NAMALWA (cell line): ENCODE results near the gene DPEP3.
"Not testable (repeated sequence)": the region's sequence is repeated elsewhere in the genome, so short reads cannot be mapped to it uniquely, and the experiment has no call there.

Experiments
- DNase-seq: peaks from one replicate; pipeline ENCODE4 v3.0.0-alpha.2; 2015; ENCODE audit warnings: low spot score

DPEP3 gene, protein sequence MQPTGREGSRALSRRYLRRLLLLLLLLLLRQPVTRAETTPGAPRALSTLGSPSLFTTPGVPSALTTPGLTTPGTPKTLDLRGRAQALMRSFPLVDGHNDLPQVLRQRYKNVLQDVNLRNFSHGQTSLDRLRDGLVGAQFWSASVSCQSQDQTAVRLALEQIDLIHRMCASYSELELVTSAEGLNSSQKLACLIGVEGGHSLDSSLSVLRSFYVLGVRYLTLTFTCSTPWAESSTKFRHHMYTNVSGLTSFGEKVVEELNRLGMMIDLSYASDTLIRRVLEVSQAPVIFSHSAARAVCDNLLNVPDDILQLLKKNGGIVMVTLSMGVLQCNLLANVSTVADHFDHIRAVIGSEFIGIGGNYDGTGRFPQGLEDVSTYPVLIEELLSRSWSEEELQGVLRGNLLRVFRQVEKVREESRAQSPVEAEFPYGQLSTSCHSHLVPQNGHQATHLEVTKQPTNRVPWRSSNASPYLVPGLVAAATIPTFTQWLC

DNA sequence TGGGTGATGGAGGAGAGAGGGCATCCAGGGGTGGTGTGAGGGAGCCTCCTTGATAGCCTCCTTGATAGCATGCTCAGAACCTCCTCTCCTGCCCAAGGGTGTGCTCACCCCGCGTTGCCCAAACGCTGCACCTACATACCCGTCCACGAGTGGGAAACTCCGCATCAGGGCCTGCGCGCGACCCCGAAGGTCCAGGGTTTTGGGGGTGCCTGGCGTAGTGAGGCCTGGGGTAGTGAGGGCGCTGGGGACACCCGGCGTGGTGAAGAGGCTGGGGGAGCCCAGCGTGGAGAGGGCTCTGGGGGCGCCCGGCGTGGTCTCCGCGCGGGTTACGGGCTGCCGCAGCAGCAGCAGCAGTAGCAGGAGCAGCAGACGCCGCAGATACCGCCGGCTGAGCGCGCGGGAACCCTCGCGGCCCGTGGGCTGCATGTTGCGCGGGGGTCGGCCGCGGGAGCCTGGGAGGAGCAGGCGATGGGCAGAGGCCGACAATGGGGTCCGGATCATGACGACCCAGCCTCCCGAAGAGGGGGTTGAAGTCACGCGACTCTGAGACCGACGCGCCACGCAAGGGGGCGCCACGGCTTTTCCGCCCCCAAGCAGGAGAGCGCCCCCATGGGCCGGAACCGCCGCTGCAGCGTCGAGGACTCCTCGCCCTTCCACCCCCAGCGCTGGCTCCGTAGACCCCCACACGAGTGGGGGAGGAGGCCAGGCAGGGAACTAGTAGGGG, at the start of gene DPEP3:
TSS of gene DPEP3 (minus strand) at position 545 of the 724 bp plus-strand sequence. CDS start at position 426, 119 bp downstream.
- no peak for DNase-seq

DNA sequence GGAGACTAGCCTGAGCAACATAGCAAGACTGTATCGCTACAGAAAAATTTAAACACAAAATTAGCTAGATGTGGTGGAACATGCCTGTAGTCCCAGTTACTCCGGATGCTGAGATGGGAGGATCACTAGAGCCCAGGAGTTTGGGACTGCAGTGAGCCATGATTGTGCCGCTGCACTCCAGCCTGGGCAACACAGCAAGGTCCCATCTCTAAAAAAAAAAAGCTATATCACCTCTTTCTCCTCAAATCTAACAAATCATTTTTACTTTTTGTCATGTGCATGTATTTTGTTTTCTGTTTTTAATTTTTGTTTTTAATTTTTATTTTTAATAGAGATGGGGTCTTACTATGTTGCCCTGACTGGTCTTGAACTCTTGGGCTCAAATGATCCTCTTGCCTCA, 48.7 kb upstream of the DPEP3 start:
- DNase-seq = no peak

DNA sequence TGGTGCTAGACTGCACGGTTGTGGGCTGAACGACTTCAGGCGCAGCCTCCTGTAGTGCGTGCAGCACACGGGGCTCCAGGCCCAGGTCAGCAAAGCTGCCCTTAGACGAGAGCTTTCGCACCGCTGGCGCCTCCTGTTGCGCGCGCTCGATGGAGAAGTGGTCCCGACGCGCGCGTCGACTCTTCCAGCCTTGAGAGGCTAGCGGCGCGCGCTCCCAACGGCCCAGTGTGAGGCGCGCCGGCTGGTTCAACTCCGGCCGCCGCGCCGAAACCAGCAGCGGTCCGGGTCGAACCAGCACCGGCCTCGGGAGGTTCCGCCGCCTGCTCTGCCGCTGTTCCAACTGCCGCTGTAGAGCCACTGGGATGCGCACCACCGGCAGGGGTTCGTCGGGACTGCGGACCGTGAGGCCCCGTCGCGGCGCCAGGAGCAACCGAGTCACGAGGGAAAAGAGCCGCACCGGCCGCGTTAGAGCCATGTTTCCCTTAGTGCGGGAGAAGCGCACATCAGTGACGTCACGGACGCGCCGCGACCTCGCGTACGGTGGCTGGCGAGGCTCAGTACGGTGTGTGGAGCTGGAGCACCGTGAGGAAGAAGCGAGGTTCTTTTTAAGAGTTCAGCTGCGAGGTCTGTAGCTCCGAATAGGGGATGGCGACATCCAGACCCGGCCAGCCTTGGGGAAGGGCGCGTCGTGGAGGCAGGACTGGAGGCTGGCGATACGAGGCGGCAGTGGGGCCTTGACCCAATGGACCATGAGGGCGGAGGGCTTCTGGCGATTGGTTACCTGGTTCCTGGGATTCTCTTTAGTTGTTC, 42.6 kb upstream of the DPEP3 start, which contains the start of the genes DDX28 and DUS2:
TSS of gene DDX28 (minus strand) at position 505 of the 810 bp plus-strand sequence. CDS start at position 475, 30 bp downstream.
TSS of gene DUS2 (plus strand) at position 557 of the 810 bp plus-strand sequence. CDS start 14,740 bp downstream, outside the sequence.
- peak; percentile 94 for DNase-seq

DNA sequence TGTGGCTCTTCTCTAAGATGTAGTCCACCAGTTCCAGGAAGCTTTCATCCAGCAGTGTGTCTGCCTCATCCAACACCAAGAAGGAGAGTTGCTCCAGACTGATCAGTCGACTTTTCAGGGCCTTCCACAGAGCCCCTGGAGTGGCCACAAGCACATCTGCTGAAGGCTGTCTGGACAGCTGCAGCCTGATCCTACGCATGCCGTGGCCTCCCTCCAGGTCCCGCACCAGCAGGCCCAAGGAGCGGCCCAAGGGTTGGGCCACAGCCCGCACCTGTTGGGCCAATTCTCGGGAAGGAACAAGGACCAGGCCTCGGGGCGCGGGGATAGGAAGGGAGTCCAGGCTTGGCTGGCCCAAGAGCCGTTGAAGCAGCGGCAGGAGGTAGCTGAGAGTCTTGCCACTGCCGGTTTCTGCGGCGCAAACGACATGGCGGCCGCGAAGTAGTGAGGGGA, 42.0 kb upstream of the DPEP3 start:
- no peak for DNase-seq

DNA sequence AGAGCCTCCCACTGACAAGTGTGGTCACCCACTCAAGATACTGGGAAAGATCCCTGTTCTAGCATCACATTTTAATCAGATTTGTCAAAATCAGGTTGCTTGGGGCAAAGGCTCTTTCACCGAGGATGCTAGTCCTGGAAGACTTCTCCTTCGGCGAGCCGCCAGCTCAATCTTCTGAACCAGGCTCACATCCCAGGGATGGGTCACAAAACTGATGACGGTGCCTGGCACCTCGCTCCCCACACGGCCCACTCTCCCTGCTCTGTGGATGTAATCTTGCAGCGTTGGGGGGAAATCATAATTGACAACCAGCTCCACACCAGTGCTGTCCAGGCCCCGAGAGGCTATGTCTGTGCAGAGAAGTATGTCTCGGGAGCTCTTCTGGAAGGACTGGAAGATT, 41.2 kb upstream of the DPEP3 start:
- no peak for DNase-seq

DNA sequence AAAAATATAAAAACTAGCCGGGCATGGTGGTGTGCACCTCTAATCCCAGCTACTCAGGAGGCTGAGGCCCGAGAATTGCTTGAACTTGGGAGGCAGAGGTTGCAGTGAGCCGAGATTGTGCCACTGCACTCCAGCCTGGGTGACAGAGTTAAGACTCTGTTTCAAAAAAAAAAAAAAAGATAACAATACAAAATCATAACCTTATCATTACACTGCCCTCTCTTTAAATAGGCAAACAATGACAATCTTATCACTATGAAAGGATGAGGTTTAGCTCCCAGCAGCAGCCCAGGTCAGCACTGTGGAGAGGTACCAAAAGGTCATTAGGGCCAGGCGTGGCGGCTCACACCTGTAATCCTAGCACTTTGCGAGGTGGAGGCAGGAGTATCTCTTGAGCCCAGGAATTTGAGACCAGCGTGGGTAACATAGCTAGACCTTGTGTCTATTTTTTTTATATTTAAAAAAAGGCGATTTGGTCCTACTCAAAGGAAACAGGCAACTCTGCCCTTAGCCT, 38.9 kb upstream of the DPEP3 start:
- no peak for DNase-seq

DNA sequence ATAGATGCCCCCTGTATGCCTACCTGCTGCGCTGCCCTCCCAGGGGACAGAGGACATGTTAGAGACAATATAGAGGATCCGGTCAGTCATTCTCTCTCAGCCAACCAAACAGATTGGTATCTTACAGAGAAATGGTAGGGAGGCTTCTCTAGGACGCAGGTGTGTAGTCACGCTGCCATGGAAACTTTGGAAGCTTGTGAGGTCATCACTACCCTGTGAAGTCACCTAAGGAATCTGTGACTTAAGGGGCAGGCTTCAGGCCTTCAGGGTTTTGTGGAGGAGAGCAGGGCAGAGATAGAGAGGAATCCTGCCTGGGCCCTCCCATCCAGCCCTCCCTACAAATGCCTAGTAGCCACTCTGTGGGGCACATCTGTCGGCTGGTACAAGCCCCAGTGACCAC, 35.4 kb upstream of the DPEP3 start, which contains the start of gene DPEP2NB:
TSS of gene DPEP2NB (minus strand) at position 231 of the 400 bp plus-strand sequence. CDS start at position 90, 141 bp downstream.
- no peak for DNase-seq

DNA sequence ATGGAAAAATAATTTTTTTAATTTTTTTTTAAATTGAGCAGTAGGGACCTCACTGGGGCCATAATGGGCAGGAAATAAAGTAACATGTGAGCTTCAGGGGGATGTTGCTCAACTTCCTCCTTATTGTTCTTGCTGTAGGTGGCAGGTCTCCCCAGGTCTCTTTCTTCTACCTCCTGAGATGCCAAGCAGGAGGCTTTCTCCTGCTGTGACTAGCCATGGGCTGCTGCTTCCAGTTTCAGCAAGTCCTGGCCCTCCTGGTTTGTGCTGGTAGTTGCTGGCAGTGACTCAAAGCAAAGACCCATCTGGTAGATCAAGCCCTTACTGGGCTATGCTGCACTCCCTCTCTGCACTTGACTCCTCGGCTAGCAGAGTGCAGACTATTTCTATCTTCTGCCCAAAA, 33.1 kb upstream of the DPEP3 start:
- DNase-seq = no peak

DNA sequence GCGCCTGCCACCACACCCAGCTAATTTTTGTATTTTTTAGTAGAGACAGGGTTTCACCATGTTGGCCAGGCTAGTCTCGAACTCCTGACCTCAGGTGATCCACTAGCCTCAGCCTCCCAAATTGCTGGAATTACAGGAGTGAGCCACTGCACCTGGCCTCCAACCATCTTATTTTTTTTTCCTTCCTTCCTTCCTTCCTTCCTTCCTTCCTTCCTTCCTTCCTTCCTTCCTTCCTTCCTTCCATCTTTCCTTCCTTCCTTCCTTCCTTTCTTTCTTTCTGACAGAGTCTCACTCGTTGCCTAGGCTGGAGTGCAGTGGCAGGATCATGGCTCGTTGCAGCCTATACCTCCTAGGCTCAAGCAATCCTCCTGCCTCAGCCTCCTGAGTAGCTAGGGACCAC, 29.6 kb upstream of the DPEP3 start:
- not testable (repeated sequence) for DNase-seq

DNA sequence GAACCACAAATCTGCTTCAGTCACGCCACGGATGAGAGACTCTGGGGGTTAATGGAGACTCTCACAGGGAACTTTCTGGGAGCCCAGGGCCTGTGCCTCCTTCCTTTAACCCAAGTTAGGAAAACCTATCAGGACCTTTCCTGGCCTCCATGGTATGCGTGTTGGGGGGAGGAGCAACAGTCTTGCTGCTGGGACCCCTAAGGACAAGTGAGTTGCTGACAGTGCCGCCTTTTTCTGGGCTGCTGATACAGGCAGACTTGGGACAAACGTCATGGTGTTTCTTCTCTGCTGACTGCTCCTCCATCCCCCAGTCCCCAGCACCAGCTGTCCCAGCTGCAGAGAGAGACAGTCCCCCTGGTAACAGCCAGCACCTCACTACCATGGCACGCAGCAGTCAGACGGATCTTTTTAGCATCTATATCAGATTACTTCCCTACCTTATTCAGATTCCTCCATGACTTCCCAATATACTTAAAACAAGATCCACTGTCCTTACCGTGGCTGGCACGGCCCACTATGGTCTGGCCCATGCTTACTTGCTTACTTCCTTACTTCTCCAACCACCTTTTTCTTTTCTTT, 28.9 kb upstream of the DPEP3 start:
- DNase-seq = no peak

DNA sequence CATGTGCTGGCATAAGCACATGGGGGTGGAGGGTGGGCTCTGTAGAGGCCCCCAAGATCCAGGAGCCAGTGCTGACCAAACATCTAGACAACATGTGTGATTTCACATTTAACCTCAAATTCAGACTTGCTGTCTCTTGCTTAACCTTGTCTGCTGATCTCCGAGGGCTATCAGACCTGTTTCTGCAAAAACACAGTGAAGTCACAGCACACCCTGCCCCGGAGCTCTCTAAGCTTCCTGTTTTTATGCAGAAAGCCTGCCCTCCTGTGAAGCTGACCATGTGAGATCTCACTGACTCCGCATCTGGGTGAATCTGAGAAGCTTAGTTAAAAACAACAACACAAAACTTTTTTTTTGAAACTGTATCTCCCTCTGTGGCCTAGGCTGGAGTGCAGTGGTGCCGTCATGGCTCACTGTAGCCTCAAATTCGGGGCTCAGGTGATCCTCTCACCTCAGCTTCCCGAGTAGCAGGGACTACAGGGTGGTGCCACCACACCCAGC, 25.5 kb upstream of the DPEP3 start:
- DNase-seq = peak; percentile 76

DNA sequence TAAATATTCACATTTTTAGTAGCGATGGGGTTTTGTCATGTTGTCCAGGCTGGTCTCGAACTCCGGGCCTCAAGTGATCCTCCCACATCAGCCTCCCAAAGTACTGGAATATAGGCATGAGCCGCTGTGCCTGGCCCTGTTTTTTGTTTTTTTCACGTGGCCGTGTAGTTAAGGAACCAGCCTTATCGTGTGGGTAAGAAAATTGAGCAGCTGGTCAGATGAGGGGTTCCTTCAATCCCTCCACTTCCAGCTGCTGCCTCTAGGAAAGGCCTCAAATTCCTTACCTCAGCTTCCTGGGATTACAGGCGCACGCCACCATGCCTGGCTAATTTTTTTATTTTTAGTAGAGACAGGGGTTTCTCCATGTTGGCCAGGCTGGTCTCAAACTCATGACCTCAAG, 24.9 kb upstream of the DPEP3 start:
- DNase-seq = no peak

DNA sequence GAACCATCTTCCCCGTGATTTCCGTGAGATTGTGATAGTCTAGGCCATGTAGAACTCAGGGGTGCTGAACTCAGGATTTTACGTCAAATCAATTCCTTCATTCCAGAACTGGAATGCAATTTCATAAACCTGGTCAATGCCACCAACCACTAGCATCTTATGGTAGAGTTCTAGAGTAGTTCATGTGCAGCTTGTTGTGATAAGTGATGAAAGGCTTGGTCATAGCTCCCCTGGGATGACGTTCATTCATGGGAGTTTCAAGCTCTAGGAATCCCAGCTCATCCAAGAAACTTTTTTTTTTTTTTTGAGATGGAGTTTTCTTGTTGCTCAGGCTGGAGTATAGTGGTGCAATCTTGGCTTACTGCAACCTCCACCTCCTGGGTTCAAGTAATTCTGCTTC, 22.7 kb upstream of the DPEP3 start:
- DNase-seq = no peak

DNA sequence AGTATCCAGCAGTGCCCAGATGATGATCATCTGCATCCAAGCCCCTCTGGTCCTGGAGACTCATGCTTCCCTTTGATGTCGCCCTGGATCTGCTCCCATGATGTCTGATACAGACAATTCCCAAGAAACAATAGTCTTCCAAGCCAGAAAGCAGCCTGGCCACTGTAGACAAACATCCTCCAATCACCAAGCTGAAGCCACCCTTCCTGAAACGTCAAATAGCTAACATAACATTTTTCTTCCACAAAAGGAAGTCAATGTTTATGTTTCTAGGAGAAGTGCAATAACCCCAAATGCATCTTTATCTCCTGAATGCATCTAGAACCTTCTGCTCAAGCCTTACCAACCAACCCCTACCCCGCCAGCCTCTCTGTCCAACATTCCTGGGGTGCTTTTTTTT, 20.2 kb upstream of the DPEP3 start:
- no peak for DNase-seq

DNA sequence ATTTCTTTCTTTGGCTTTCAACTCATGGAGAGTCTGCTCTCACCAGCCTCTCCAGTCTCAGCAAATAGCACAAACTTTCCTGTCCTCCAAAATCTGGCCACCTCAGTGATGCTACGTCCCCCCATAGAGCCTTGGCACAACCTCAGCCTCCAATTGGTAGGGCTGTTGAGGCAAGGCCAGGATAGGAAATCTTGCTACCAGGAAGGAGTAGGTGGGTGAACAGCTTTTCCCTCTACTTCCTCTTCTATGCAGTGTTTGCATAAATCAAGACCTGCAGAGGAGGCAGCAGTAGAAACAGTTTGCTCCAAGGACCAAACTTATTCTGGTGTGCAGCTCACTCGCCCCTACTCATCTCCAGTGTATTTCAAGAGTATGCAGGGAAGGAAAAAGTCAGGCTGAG, 19.7 kb upstream of the DPEP3 start:
- DNase-seq = peak; percentile 37

DNA sequence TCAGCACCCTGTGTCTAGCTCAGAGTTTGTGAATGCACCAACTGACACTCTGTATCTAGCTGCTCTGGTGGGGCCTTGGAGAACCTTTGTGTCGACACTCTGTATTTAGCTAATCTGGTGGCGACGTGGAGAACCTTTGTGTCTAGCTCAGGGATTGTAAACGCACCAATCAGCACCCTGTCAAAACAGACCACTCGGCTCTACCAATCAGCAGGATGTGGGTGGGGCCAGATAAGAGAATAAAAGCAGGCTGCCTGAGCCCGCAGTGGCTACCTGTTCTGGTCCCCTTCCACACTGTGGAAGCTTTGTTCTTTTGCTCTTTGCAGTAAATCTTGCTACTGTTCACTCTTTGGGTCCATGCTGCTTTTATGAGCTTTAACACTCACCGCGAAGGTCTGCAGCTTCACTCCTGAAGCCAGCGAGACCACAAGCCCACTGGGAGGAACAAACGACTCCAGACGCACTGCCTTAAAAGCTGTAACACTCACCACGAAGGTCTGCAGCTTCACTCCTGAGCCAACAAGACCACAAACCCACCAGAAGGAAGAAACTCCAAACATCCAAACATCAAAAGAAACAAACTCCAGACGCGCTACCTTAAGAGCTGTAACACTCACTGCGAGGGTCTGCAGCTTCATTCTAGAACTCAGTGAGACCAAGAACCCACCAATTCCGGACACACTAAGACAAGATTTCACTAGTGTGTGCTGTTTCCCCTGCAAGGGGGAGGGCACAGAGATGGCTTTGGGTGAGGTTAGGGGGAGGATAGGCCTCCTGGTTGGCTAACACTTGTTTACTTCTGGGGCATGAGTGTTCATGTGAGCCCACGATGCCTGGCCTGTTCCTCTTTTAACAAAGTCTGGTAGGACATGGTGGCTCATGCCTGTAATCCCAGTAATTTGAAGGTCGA, 18.7 kb upstream of the DPEP3 start, which contains the start of gene DPEP2:
TSS of gene DPEP2 (minus strand) at position 706 of the 910 bp plus-strand sequence. CDS start 6,272 bp downstream, outside the sequence.
- not testable (repeated sequence) for DNase-seq

DNA sequence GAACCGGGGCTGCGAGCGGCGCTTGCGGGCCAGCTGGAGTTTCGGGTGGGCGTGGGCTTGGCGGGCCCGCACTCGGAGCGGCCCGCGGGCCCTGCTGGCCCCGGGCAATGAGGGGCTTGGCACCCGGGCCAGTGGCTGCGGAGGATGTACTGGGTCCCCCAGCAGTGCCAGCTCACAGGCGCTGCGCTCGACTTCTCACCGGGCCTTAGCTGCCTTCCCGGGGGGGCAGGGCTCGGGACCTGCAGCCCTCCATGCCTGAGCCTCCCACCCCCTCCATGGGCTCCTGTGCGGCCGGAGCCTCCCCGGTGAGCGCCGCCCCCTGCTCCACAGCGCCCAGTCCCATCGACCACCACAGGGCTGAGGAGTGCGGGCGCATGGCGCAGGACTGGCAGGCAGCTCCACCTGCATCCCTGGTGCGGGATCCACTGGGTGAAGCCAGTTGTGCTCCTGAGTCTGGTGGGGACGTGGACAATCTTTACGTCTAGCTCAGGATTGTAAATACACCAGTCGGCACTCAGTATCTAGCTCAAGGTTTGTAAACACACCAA, 18.0 kb upstream of the DPEP3 start:
- not testable (repeated sequence) for DNase-seq

DNA sequence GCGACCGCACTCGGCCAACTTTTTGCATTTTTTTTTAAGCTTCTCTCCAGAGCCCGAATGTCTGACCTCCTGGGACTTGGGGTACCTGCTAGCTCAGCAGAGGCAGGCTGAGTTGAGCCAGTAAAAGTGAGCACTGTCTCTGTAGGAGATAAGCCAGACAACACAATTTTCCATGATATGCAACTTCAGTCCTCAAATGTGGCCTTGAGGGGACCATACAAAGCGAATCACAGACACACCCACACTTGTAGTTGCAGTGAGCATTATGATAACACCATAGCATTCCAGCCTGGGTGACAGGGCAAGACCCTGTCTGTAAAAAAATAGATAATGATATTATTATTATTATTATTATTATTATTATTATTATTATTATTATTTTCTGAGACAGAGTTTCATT, 16.4 kb upstream of the DPEP3 start:
- no peak for DNase-seq

DNA sequence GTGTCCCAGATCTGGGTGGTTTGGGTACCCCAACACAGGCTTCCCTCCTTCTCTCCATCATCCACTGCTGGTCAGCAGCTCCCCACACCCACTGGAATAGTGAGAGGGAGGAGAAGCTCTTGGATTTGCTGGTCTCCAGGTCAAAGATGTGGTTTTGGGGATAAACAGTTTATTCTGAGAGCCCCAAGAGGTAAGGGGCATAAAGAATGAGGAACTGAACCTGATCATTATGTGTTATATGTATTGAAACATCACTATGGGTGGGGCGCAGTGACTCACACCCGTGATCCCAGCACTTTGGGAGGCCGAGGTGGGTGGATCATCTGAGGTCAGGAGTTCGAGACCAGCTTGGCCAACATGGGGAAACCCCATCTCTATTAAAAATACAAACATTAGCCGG, 15.1 kb upstream of the DPEP3 start:
- no peak for DNase-seq

DNA sequence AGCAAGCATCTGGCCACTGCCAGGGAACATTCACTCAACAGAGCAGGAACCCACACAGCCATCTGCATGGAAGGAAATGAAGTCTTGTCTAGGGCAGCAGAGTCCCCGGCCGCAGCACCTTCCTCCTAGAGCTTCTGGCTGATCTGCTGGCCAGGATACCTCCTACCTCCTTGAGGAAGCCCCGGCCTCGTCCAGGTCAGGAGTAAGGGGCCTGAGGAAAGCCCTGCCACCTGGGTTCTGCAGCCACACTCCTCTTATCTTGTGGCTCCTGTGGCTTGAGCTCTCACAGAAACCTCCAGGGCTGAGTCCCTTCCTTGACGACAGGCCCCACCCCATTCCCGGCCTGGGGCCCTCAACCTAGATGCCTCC, 13.7 kb upstream of the DPEP3 start:
- not testable (repeated sequence) for DNase-seq
